GM23248 (cell line): Measurements from ENCODE around the gene MBP.

Experiments
- EZH2 ChIP-seq: fragments of 200-600 bp; sonication (generic); IDR thresholded peaks from 2 replicates; pipeline ENCODE4 v1.6.1; 2018; ENCODE audit warnings: antibody characterized with exemption, mild to moderate bottlenecking; ENCODE audit not compliant: insufficient read depth, poor library complexity, severe bottlenecking
- EZH2phosphoT487 ChIP-seq: fragments of 200-600 bp; sonication (generic); IDR thresholded peaks from 2 replicates; pipeline ENCODE4 v1.6.1; 2018; ENCODE audit warnings: antibody characterized with exemption, moderate library complexity, mild to moderate bottlenecking, low read depth; ENCODE audit not compliant: insufficient read depth

- TF ChIP-seq EZH2 (no peak), EZH2phosphoT487 (no peak)
Observed at GRCh38 chr18:77099485-77100370, 32.9 kb downstream of the MBP start.
